ENCODE measurements around the gene KDM6B. TPM values are rescaled to one million over a fixed set of nuclear protein-coding genes. Genes with fewer than 3 reads are reported as not detected.
A peak's percentile ranks its signal among the peaks of the same experiment; 100 is the strongest.

Gene KDM6B
- total and polyA plus RNA-seq, 5 donors from 2014 or later, result 0.30 to 255 (median 0.53) TPM

GRCh38 chr17:7848739-7849129, 14.7 kb downstream of the KDM6B start:
- no peak overlapping the region for H3K27ac Mint-ChIP-seq
- Histone ChIP-seq H3K27ac (ENCODE audit: insufficient read depth, low read length, poor library complexity, severe bottlenecking) (no peak overlapping the region), H3K36me3 (ENCODE audit: control insufficient read depth, insufficient read depth, low read length) (peaks cover 22% of the 10 kb centered on the region), H3K4me1 (ENCODE audit: control insufficient read depth, insufficient read depth, low read length, poor library complexity, severe bottlenecking) (peaks cover 34% of the 10 kb centered on the region), H3K27me3 (ENCODE audit: control insufficient read depth, insufficient read depth, low read length) (no peaks in the 10 kb centered on the region), H3K9me3 (ENCODE audit: control insufficient read depth in 2 of 2, low read length in 2 of 2) (no peaks in the 10 kb centered on the region), H3K4me3 (ENCODE audit: low read depth, low read length) (no peak overlapping the region)
- DNase-seq (no peak), ATAC-seq (ENCODE audit: low read depth in 2 of 2) (no peak)
- H3K9me3 Mint-ChIP-seq, result no peaks in the 10 kb centered on the region
- H3K4me1 Mint-ChIP-seq, result peaks cover 0 to 37% (median 9%) of the 10 kb centered on the region in 4 donors
- no peak overlapping the region for H3K4me3 Mint-ChIP-seq
- H3K36me3 Mint-ChIP-seq, result no peaks in the 10 kb centered on the region
- H3K27me3 Mint-ChIP-seq, result peaks cover 6% of the 10 kb centered on the region

DNA sequence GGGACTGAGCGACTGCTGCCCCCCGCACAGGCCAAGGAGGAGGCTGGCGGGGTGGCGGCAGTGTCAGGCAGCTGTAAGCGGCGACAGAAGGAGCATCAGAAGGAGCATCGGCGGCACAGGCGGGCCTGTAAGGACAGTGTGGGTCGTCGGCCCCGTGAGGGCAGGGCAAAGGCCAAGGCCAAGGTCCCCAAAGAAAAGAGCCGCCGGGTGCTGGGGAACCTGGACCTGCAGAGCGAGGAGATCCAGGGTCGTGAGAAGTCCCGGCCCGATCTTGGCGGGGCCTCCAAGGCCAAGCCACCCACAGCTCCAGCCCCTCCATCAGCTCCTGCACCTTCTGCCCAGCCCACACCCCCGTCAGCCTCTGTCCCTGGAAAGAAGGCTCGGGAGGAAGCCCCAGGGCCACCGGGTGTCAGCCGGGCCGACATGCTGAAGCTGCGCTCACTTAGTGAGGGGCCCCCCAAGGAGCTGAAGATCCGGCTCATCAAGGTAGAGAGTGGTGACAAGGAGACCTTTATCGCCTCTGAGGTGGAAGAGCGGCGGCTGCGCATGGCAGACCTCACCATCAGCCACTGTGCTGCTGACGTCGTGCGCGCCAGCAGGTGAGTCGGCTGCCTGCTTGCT, 15.2 kb downstream of the KDM6B start:
- Mint-ChIP-seq H3K27ac (no peak overlapping the region), H3K4me3 (peak overlapping the region in 1 of 4 donors; percentile 21), H3K27me3 (peaks cover 1% of the 10 kb centered on the region), H3K9me3 (no peaks in the 10 kb centered on the region), H3K4me1 (peaks cover 0 to 35% (median 9%) of the 10 kb centered on the region in 4 donors), H3K36me3 (no peaks in the 10 kb centered on the region)
- ATAC-seq (ENCODE audit: low read depth in 2 of 2) (no peak), DNase-seq (no peak)
- H3K27ac ChIP-seq (ENCODE audit: insufficient read depth, low read length, poor library complexity, severe bottlenecking), result no peak overlapping the region
- H3K4me3 ChIP-seq (ENCODE audit: low read depth, low read length), result no peak overlapping the region
- H3K4me1 ChIP-seq (ENCODE audit: control insufficient read depth, insufficient read depth, low read length, poor library complexity, severe bottlenecking), result peaks cover 32% of the 10 kb centered on the region
- no peaks in the 10 kb centered on the region for H3K9me3 ChIP-seq (ENCODE audit: control insufficient read depth in 2 of 2, low read length in 2 of 2)
- H3K27me3 ChIP-seq (ENCODE audit: control insufficient read depth, insufficient read depth, low read length), result no peaks in the 10 kb centered on the region
- H3K36me3 ChIP-seq (ENCODE audit: control insufficient read depth, insufficient read depth, low read length), result peaks cover 22% of the 10 kb centered on the region

GRCh38 chr17:7849751-7850504, 15.9 kb downstream of the KDM6B start:
- no peaks in the 10 kb centered on the region for H3K9me3 Mint-ChIP-seq
- peak overlapping the region in 1 of 4 donors; percentile 21 for H3K4me3 Mint-ChIP-seq
- Histone ChIP-seq H3K9me3 (ENCODE audit: control insufficient read depth in 2 of 2, low read length in 2 of 2) (no peaks in the 10 kb centered on the region), H3K27ac (ENCODE audit: insufficient read depth, low read length, poor library complexity, severe bottlenecking) (peak overlapping the region; percentile 78), H3K4me1 (ENCODE audit: control insufficient read depth, insufficient read depth, low read length, poor library complexity, severe bottlenecking) (peaks cover 25% of the 10 kb centered on the region), H3K36me3 (ENCODE audit: control insufficient read depth, insufficient read depth, low read length) (peaks cover 22% of the 10 kb centered on the region), H3K27me3 (ENCODE audit: control insufficient read depth, insufficient read depth, low read length) (no peaks in the 10 kb centered on the region), H3K4me3 (ENCODE audit: low read depth, low read length) (no peak overlapping the region)
- ATAC-seq (ENCODE audit: low read depth in 2 of 2) (no peak), DNase-seq (no peak)
- no peaks in the 10 kb centered on the region for H3K36me3 Mint-ChIP-seq
- no peak overlapping the region for H3K27ac Mint-ChIP-seq
- H3K27me3 Mint-ChIP-seq, result no peaks in the 10 kb centered on the region
- peaks cover 0 to 32% (median 9%) of the 10 kb centered on the region in 4 donors for H3K4me1 Mint-ChIP-seq

GRCh38 chr17:7850701-7851437, 16.9 kb downstream of the KDM6B start:
- Mint-ChIP-seq H3K36me3 (no peaks in the 10 kb centered on the region), H3K27me3 (no peaks in the 10 kb centered on the region), H3K4me1 (peaks cover 0 to 27% (median 10%) of the 10 kb centered on the region in 4 donors), H3K4me3 (peak overlapping the region; percentile 61 to 85 (median 78)), H3K27ac (peak overlapping the region; percentile 74 to 90 (median 79)), H3K9me3 (no peaks in the 10 kb centered on the region)
- no peaks in the 10 kb centered on the region for H3K27me3 ChIP-seq (ENCODE audit: control insufficient read depth, insufficient read depth, low read length)
- H3K27ac ChIP-seq (ENCODE audit: insufficient read depth, low read length, poor library complexity, severe bottlenecking), result peak overlapping the region; percentile 78
- H3K4me3 ChIP-seq (ENCODE audit: low read depth, low read length), result no peak overlapping the region
- DNase-seq (no peak), ATAC-seq (ENCODE audit: low read depth in 2 of 2) (no peak)
- H3K9me3 ChIP-seq (ENCODE audit: control insufficient read depth in 2 of 2, low read length in 2 of 2), result no peaks in the 10 kb centered on the region
- peaks cover 21% of the 10 kb centered on the region for H3K4me1 ChIP-seq (ENCODE audit: control insufficient read depth, insufficient read depth, low read length, poor library complexity, severe bottlenecking)
- peaks cover 22% of the 10 kb centered on the region for H3K36me3 ChIP-seq (ENCODE audit: control insufficient read depth, insufficient read depth, low read length)

DNA sequence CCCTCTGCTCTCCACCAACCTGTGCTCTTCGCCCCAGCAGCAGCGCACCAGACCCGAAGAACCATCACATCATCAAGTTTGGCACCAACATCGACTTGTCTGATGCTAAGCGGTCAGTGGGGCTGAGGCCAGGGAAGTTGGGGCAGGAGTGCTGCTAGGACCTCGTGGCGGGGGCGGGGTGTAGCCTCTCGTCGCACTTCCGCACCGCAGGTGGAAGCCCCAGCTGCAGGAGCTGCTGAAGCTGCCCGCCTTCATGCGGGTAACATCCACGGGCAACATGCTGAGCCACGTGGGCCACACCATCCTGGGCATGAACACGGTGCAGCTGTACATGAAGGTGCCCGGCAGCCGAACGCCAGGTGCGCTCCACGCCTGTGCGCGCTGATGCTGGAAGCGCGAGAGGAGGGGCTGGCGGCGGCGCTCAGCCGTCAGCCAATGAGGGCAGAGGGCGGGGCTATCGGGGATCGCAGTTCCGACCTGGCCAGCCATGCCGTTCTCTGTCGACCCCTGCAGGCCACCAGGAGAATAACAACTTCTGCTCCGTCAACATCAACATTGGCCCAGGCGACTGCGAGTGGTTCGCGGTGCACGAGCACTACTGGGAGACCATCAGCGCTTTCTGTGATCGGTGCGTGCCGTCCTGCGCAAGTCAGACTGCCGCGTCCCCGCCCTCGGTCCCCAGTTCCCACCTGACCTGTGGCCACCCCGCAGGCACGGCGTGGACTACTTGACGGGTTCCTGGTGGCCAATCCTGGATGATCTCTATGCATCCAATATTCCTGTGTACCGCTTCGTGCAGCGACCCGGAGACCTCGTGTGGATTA, 17.6 kb downstream of the KDM6B start:
- H3K4me1 ChIP-seq (ENCODE audit: control insufficient read depth, insufficient read depth, low read length, poor library complexity, severe bottlenecking), result peaks cover 28% of the 10 kb centered on the region
- H3K9me3 Mint-ChIP-seq, result no peaks in the 10 kb centered on the region
- peak overlapping the region; percentile 68 to 85 (median 78) for H3K4me3 Mint-ChIP-seq
- H3K36me3 ChIP-seq (ENCODE audit: control insufficient read depth, insufficient read depth, low read length), result peaks cover 18% of the 10 kb centered on the region
- DNase-seq (peak; percentile 92 to 96 (median 95)), ATAC-seq (ENCODE audit: low read depth in 2 of 2) (peak; percentile 92 to 93)
- H3K27ac Mint-ChIP-seq, result peak overlapping the region; percentile 74 to 90 (median 79)
- H3K4me1 Mint-ChIP-seq, result peaks cover 0 to 27% (median 10%) of the 10 kb centered on the region in 4 donors
- H3K36me3 Mint-ChIP-seq, result no peaks in the 10 kb centered on the region
- no peaks in the 10 kb centered on the region for H3K9me3 ChIP-seq (ENCODE audit: control insufficient read depth in 2 of 2, low read length in 2 of 2)
- no peaks in the 10 kb centered on the region for H3K27me3 Mint-ChIP-seq
- no peak overlapping the region for H3K4me3 ChIP-seq (ENCODE audit: low read depth, low read length)
- peak overlapping the region; percentile 78 for H3K27ac ChIP-seq (ENCODE audit: insufficient read depth, low read length, poor library complexity, severe bottlenecking)
- no peaks in the 10 kb centered on the region for H3K27me3 ChIP-seq (ENCODE audit: control insufficient read depth, insufficient read depth, low read length)

DNA sequence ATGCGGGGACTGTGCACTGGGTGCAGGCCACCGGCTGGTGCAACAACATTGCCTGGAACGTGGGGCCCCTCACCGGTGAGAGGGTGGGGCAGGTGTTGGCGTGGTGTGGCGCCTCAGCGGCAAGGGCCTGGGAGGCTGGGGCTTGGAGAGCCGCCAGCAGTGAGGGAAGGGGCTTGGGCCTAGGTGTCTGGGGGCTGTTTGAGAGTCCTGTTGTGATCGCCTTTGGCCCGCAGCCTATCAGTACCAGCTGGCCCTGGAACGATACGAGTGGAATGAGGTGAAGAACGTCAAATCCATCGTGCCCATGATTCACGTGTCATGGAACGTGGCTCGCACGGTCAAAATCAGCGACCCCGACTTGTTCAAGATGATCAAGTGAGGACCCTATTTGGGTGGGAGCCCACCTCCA, 18.2 kb downstream of the KDM6B start:
- H3K27ac Mint-ChIP-seq, result peak overlapping the region; percentile 74 to 90 (median 79)
- Histone ChIP-seq H3K9me3 (ENCODE audit: control insufficient read depth in 2 of 2, low read length in 2 of 2) (no peaks in the 10 kb centered on the region), H3K27me3 (ENCODE audit: control insufficient read depth, insufficient read depth, low read length) (no peaks in the 10 kb centered on the region), H3K36me3 (ENCODE audit: control insufficient read depth, insufficient read depth, low read length) (peaks cover 16% of the 10 kb centered on the region), H3K27ac (ENCODE audit: insufficient read depth, low read length, poor library complexity, severe bottlenecking) (peak overlapping the region; percentile 78), H3K4me3 (ENCODE audit: low read depth, low read length) (no peak overlapping the region), H3K4me1 (ENCODE audit: control insufficient read depth, insufficient read depth, low read length, poor library complexity, severe bottlenecking) (peaks cover 33% of the 10 kb centered on the region)
- no peaks in the 10 kb centered on the region for H3K36me3 Mint-ChIP-seq
- no peaks in the 10 kb centered on the region for H3K27me3 Mint-ChIP-seq
- H3K9me3 Mint-ChIP-seq, result no peaks in the 10 kb centered on the region
- peak in 1 of 3 donors; percentile 28 for DNase-seq
- no peak for ATAC-seq (ENCODE audit: low read depth in 2 of 2)
- peaks cover 0 to 27% (median 8%) of the 10 kb centered on the region in 4 donors for H3K4me1 Mint-ChIP-seq
- peak overlapping the region in 2 of 4 donors; percentile 78 to 85 for H3K4me3 Mint-ChIP-seq

Measured in CD4-positive, CD25-positive, alpha-beta regulatory T cell (primary cell).